HG03097 (cell line): ENCODE results near the gene COL6A3.
"Not testable (repeated sequence)": the region's sequence is repeated elsewhere in the genome, so short reads cannot be mapped to it uniquely, and the experiment has no call there.

ENCODE experiments used
- ATAC-seq: cut with Tn5 transposase; IDR thresholded peaks from one replicate; pipeline ENCODE4 v1.9.1; 2021; ENCODE audit not compliant: unreplicated experiment, low FRiP score

Gene COL6A3

GRCh38 chr2:237320801-237321560 lies 93.0 kb downstream of the COL6A3 start:
- ATAC-seq, result no peak

- ATAC-seq, result no peak
Observed at GRCh38 chr2:237319887-237320286, 94.1 kb downstream of the COL6A3 start.

GRCh38 chr2:237319086-237319820 lies 94.7 kb downstream of the COL6A3 start:
- no peak for ATAC-seq

GRCh38 chr2:237316339-237316738 lies 97.6 kb downstream of the COL6A3 start:
- ATAC-seq, result no peak

- no peak for ATAC-seq
Observed at GRCh38 chr2:237315829-237316225, 98.1 kb downstream of the COL6A3 start.

- ATAC-seq, result no peak
Observed at GRCh38 chr2:237315170-237315828, 98.7 kb downstream of the COL6A3 start.

- no peak for ATAC-seq
Observed at GRCh38 chr2:237314681-237315080, 99.3 kb downstream of the COL6A3 start.

GRCh38 chr2:237314198-237314597 lies 99.8 kb downstream of the COL6A3 start:
- ATAC-seq, result no peak

GRCh38 chr2:237312021-237312755 lies 101.8 kb downstream of the COL6A3 start:
- ATAC-seq, result no peak

GRCh38 chr2:237310515-237311114 lies 103.3 kb downstream of the COL6A3 start:
- no peak for ATAC-seq

GRCh38 chr2:237309416-237309815 lies 104.5 kb downstream of the COL6A3 start:
- ATAC-seq, result no peak

- no peak for ATAC-seq
Observed at GRCh38 chr2:237309011-237309410, 105.0 kb downstream of the COL6A3 start.

GRCh38 chr2:237307474-237307873 lies 106.5 kb downstream of the COL6A3 start:
- no peak for ATAC-seq

GRCh38 chr2:237306787-237307170 lies 107.2 kb downstream of the COL6A3 start:
- no peak for ATAC-seq

- ATAC-seq, result no peak
Observed at GRCh38 chr2:237306083-237306786, 107.7 kb downstream of the COL6A3 start.

- ATAC-seq, result no peak
Observed at GRCh38 chr2:237305579-237305978, 108.4 kb downstream of the COL6A3 start.

GRCh38 chr2:237304763-237305514 lies 109.0 kb downstream of the COL6A3 start:
- no peak for ATAC-seq

GRCh38 chr2:237303244-237303643 lies 110.7 kb downstream of the COL6A3 start:
- ATAC-seq, result not testable (repeated sequence)

GRCh38 chr2:237301595-237301994 lies 112.4 kb downstream of the COL6A3 start:
- no peak for ATAC-seq
